Activated naive CD8-positive, alpha-beta T cell (primary cell): Measurements from ENCODE around the gene FKBP5.
A peak's percentile ranks its signal among the peaks of the same experiment; 100 is the strongest.

ENCODE experiments used
- H3K27ac Mint-ChIP-seq: one replicate; pipeline ENCODE4 v1.8.0; 2021; ENCODE audit warnings: mixed read lengths
- H3K27me3 Mint-ChIP-seq: one replicate; pipeline ENCODE4 v1.8.0; 2021; ENCODE audit warnings: mixed read lengths
- H3K36me3 Mint-ChIP-seq: one replicate; pipeline ENCODE4 v1.8.0; 2021; ENCODE audit warnings: mixed read lengths
- H3K4me1 Mint-ChIP-seq: one replicate; pipeline ENCODE4 v1.8.0; 2021; ENCODE audit warnings: low read depth, mixed read lengths
- H3K4me3 Mint-ChIP-seq: one replicate; pipeline ENCODE4 v1.8.0; 2021; ENCODE audit warnings: mild to moderate bottlenecking, mixed read lengths
- H3K9me3 Mint-ChIP-seq: one replicate; pipeline ENCODE4 v1.8.0; 2021; ENCODE audit warnings: low read depth, mixed read lengths

The FKBP5 gene

GRCh38 chr6:35668096-35668495, 20.6 kb downstream of the FKBP5 start:
- no peaks in the 10 kb centered on the region for H3K27me3 Mint-ChIP-seq
- H3K36me3 Mint-ChIP-seq: peaks cover 2% of the 10 kb centered on the region
- peaks cover 54% of the 10 kb centered on the region for H3K4me1 Mint-ChIP-seq
- peak overlapping the region; percentile 81 for H3K4me3 Mint-ChIP-seq
- H3K27ac Mint-ChIP-seq: peak overlapping the region; percentile 95
- H3K9me3 Mint-ChIP-seq: no peaks in the 10 kb centered on the region

- Mint-ChIP-seq H3K27ac (no peak overlapping the region), H3K4me1 (peaks cover 38% of the 10 kb centered on the region), H3K36me3 (no peaks in the 10 kb centered on the region), H3K9me3 (no peaks in the 10 kb centered on the region), H3K27me3 (no peaks in the 10 kb centered on the region), H3K4me3 (no peak overlapping the region)
These were observed 23.1 kb downstream of the FKBP5 start for GRCh38 chr6:35665573-35665972.

GRCh38 chr6:35664945-35665344, 23.8 kb downstream of the FKBP5 start:
- Mint-ChIP-seq H3K4me3 (no peak overlapping the region), H3K36me3 (no peaks in the 10 kb centered on the region), H3K4me1 (peaks cover 32% of the 10 kb centered on the region), H3K9me3 (no peaks in the 10 kb centered on the region), H3K27me3 (no peaks in the 10 kb centered on the region), H3K27ac (no peak overlapping the region)

- peaks cover 19% of the 10 kb centered on the region for H3K4me1 Mint-ChIP-seq
- no peaks in the 10 kb centered on the region for H3K36me3 Mint-ChIP-seq
These were observed 25.1 kb downstream of the FKBP5 start for GRCh38 chr6:35663447-35664235.

GRCh38 chr6:35662999-35663398, 25.7 kb downstream of the FKBP5 start:
- no peaks in the 10 kb centered on the region for H3K36me3 Mint-ChIP-seq
- H3K27ac Mint-ChIP-seq: no peak overlapping the region
- H3K9me3 Mint-ChIP-seq: no peaks in the 10 kb centered on the region
- no peaks in the 10 kb centered on the region for H3K27me3 Mint-ChIP-seq
- peaks cover 16% of the 10 kb centered on the region for H3K4me1 Mint-ChIP-seq
- H3K4me3 Mint-ChIP-seq: no peak overlapping the region

More at GRCh38 chr6:35663447-35664235, 25.1 kb downstream of the FKBP5 start:
- Mint-ChIP-seq H3K4me3 (no peak overlapping the region), H3K27me3 (no peaks in the 10 kb centered on the region), H3K27ac (no peak overlapping the region), H3K9me3 (no peaks in the 10 kb centered on the region)

- Mint-ChIP-seq H3K4me3 (no peak overlapping the region), H3K36me3 (peaks cover 11% of the 10 kb centered on the region), H3K27ac (no peak overlapping the region), H3K9me3 (no peaks in the 10 kb centered on the region), H3K27me3 (no peaks in the 10 kb centered on the region), H3K4me1 (peaks cover 47% of the 10 kb centered on the region)
These were observed 33.8 kb downstream of the FKBP5 start for GRCh38 chr6:35654883-35655282.

GRCh38 chr6:35651244-35651643, 37.5 kb downstream of the FKBP5 start:
- Mint-ChIP-seq H3K9me3 (no peaks in the 10 kb centered on the region), H3K27ac (peak overlapping the region; percentile 46), H3K4me3 (no peak overlapping the region), H3K4me1 (peaks cover 65% of the 10 kb centered on the region), H3K27me3 (no peaks in the 10 kb centered on the region), H3K36me3 (peaks cover 6% of the 10 kb centered on the region)

- peaks cover 6% of the 10 kb centered on the region for H3K36me3 Mint-ChIP-seq
- H3K4me1 Mint-ChIP-seq: peaks cover 64% of the 10 kb centered on the region
- no peak overlapping the region for H3K27ac Mint-ChIP-seq
- no peak overlapping the region for H3K4me3 Mint-ChIP-seq
- H3K9me3 Mint-ChIP-seq: no peaks in the 10 kb centered on the region
- no peaks in the 10 kb centered on the region for H3K27me3 Mint-ChIP-seq
These were observed 38.7 kb downstream of the FKBP5 start for GRCh38 chr6:35650015-35650414.

- H3K4me1 Mint-ChIP-seq: peaks cover 64% of the 10 kb centered on the region
- no peaks in the 10 kb centered on the region for H3K27me3 Mint-ChIP-seq
- no peak overlapping the region for H3K27ac Mint-ChIP-seq
- H3K4me3 Mint-ChIP-seq: no peak overlapping the region
- H3K36me3 Mint-ChIP-seq: peaks cover 6% of the 10 kb centered on the region
- H3K9me3 Mint-ChIP-seq: no peaks in the 10 kb centered on the region
These were observed 40.5 kb downstream of the FKBP5 start for GRCh38 chr6:35648203-35648602.

- Mint-ChIP-seq H3K27me3 (no peaks in the 10 kb centered on the region), H3K36me3 (peaks cover 8% of the 10 kb centered on the region), H3K27ac (peak overlapping the region; percentile 67), H3K4me3 (no peak overlapping the region), H3K4me1 (peaks cover 72% of the 10 kb centered on the region), H3K9me3 (no peaks in the 10 kb centered on the region)
These were observed 41.3 kb downstream of the FKBP5 start for GRCh38 chr6:35647400-35647799.

GRCh38 chr6:35643162-35643535, 45.6 kb downstream of the FKBP5 start:
- Mint-ChIP-seq H3K27ac (peak overlapping the region; percentile 72), H3K9me3 (no peaks in the 10 kb centered on the region), H3K27me3 (no peaks in the 10 kb centered on the region), H3K4me3 (peak overlapping the region; percentile 33), H3K36me3 (peaks cover 12% of the 10 kb centered on the region), H3K4me1 (peaks cover 72% of the 10 kb centered on the region)

GRCh38 chr6:35642471-35643161, 46.1 kb downstream of the FKBP5 start:
- H3K27ac Mint-ChIP-seq: peak overlapping the region; percentile 72
- no peak overlapping the region for H3K4me3 Mint-ChIP-seq
- peaks cover 12% of the 10 kb centered on the region for H3K36me3 Mint-ChIP-seq
- peaks cover 73% of the 10 kb centered on the region for H3K4me1 Mint-ChIP-seq
- no peaks in the 10 kb centered on the region for H3K9me3 Mint-ChIP-seq
- no peaks in the 10 kb centered on the region for H3K27me3 Mint-ChIP-seq

GRCh38 chr6:35640017-35640664, 48.6 kb downstream of the FKBP5 start:
- Mint-ChIP-seq H3K4me1 (peaks cover 68% of the 10 kb centered on the region), H3K9me3 (no peaks in the 10 kb centered on the region), H3K27me3 (no peaks in the 10 kb centered on the region), H3K27ac (peak overlapping the region; percentile 59), H3K36me3 (peaks cover 16% of the 10 kb centered on the region), H3K4me3 (no peak overlapping the region)

GRCh38 chr6:35638679-35639078, 50.0 kb downstream of the FKBP5 start:
- Mint-ChIP-seq H3K4me1 (peaks cover 65% of the 10 kb centered on the region), H3K27ac (peak overlapping the region; percentile 64), H3K9me3 (no peaks in the 10 kb centered on the region), H3K27me3 (no peaks in the 10 kb centered on the region), H3K4me3 (no peak overlapping the region), H3K36me3 (peaks cover 14% of the 10 kb centered on the region)

GRCh38 chr6:35637911-35638310, 50.8 kb downstream of the FKBP5 start:
- no peak overlapping the region for H3K4me3 Mint-ChIP-seq
- H3K4me1 Mint-ChIP-seq: peaks cover 59% of the 10 kb centered on the region
- peaks cover 9% of the 10 kb centered on the region for H3K36me3 Mint-ChIP-seq
- H3K9me3 Mint-ChIP-seq: no peaks in the 10 kb centered on the region
- H3K27me3 Mint-ChIP-seq: no peaks in the 10 kb centered on the region
- peak overlapping the region; percentile 58 for H3K27ac Mint-ChIP-seq
